GM10266 (cell line): Measurements from ENCODE around the gene NAGA.
"Not testable (repeated sequence)": the region's sequence is repeated elsewhere in the genome, so short reads cannot be mapped to it uniquely, and the experiment has no call there.

Source experiments
- DNase-seq: peaks from one replicate; pipeline ENCODE4 v3.0.0; 2012; ENCODE audit errors: extremely low spot score
- CTCF ChIP-seq: IDR thresholded peaks from 2 replicates; pipeline ENCODE4 v1.5.1; 2012; ENCODE audit warnings: mild to moderate bottlenecking, low read depth; ENCODE audit not compliant: control insufficient read depth, insufficient read depth; ENCODE audit errors: missing control alignments

NAGA gene

DNA sequence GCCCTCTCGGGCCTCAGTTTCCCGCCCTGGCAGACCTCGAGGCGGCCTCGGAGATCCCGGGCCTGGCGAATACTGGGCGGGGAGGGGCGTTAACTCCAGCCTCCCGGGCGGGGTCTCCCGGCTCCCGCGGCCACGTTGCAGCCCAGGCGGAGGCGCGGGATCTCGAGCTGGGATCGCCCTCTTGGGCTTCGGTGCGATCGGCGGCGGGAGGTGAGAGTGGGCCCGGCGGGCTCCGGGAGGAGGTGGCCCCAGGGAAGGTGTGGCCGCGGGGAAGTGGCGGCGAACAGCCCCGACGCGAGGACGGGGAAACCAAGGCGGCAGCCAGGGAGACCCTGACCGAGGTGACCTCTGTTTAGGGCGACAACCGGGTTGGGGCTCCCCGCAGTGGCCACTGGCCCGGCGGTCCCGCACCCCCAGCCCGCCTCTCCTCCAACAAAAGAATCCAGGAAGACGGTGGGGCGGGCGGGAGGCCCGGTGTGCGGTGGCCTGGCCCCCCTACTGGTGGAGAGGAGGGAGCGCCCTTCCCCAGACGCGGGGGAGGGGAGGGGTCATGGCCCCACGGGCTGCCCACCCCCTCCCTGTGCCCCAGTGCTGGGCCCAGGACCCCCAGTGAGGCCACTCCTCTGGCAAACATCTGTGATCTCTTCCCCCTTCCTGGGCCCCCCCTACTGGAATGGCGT, 3.7 kb upstream of the NAGA start, which contains the start of gene PHETA2:
PHETA2 (plus strand) TSS at position 117 of the 680 bp plus-strand sequence. CDS start 3,046 bp downstream, outside the sequence.
- peak; percentile 70 for DNase-seq
- TF ChIP-seq CTCF: peak; percentile 29

GRCh38 chr22:42073621-42074041, 3.0 kb upstream of the NAGA start:
- DNase-seq: no peak
- TF ChIP-seq CTCF: no peak

GRCh38 chr22:42072606-42073330, 2.2 kb upstream of the NAGA start:
- no peak for TF ChIP-seq CTCF
- DNase-seq: no peak

DNA sequence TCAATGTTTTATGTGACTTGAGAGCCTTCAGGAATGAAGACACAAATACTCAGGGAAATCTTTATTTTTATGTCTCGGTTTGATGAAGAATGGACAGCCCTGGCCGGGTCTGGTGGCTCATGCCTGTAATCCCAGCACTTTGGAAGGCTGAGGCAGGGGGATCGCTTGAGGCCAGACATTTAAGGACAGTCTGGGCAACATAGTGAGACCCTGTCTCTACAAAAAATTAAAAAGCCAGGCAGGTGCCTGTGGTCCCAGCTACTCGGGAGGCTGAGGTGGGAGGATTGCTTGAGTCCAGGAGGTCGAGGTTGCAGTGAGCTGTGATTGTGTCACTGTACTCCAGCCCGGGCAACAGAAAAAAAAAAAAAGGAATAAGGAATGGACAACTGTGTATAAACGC, 896 bp upstream of the NAGA start:
- DNase-seq: not testable (repeated sequence)

GRCh38 chr22:42069801-42070516, 653 bp downstream of the NAGA start:
- no peak for DNase-seq

DNA sequence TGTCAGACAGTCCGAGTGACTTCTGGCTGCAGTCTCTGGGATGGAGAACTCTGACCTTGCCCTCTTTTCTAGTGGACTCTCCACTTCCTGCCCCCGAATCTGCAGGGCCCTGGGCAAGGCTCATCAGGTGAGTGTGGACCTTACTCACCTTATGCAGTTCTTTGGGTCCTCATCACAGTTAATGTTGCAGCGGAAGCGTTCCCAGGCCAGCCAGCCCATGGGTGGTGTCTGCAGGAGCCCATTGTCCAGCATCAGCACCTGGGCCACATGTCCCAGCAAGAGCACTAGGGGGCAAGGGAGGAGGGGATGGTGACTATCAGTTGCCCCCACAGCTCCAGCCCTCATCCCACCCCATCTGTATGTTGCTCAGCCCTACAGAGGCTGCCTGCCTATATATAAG, 2.3 kb downstream of the NAGA start:
- no peak for TF ChIP-seq CTCF
- no peak for DNase-seq

More at GRCh38 chr22:42069801-42070516, 653 bp downstream of the NAGA start:
- TF ChIP-seq CTCF: no peak

DNA sequence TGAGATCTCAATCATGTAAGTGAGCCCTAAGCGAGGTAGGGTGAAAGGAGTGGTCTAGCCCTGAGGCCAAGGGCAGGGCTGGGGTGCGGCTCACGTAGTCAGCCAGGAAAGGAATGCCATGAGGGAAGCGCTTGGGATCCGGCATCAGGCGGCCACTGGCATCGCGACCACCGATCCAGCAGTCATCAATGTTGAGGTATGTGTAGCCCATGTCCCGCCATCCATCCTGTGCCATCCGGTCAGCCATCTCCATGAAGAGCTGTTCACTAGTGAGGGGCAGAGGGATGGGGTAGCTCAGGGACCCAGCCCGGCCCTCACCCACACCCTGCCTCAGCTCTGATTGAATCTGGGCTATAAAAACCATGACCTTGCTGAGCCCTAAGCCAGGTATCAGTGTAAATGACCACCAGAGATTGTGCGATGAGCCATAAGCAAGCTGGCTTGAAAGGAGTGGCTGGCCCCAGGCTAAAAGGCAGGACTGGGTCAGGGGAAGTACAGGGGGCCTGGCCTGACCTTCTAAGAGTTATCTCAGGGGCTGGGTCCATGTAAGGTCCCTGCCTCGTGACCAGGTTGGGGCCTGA, 2.9 kb downstream of the NAGA start:
- no peak for TF ChIP-seq CTCF
- DNase-seq: no peak
